GM19043 (cell line): Measurements from ENCODE around the gene RBM34.
"Not testable (repeated sequence)": the region's sequence is repeated elsewhere in the genome, so short reads cannot be mapped to it uniquely, and the experiment has no call there.

Source experiments
- ATAC-seq: cut with Tn5 transposase; IDR thresholded peaks from one replicate; pipeline ENCODE4 v1.9.1; 2021; ENCODE audit warnings: low read depth; ENCODE audit not compliant: unreplicated experiment

The RBM34 gene

GRCh38 chr1:235093013-235093695 is 67.9 kb downstream of the RBM34 start:
- ATAC-seq, result no peak

GRCh38 chr1:235092415-235092814 is 68.6 kb downstream of the RBM34 start:
- not testable (repeated sequence) for ATAC-seq

GRCh38 chr1:235092045-235092406 is 69.0 kb downstream of the RBM34 start:
- not testable (repeated sequence) for ATAC-seq

GRCh38 chr1:235091319-235092044 is 69.6 kb downstream of the RBM34 start:
- ATAC-seq, result not testable (repeated sequence)

GRCh38 chr1:235090406-235091069 is 70.5 kb downstream of the RBM34 start:
- ATAC-seq, result no peak

GRCh38 chr1:235088907-235089306 is 72.1 kb downstream of the RBM34 start:
- no peak for ATAC-seq

- no peak for ATAC-seq
Observed at GRCh38 chr1:235088430-235088829, 72.6 kb downstream of the RBM34 start.

- no peak for ATAC-seq
Observed at GRCh38 chr1:235087906-235088305, 73.1 kb downstream of the RBM34 start.

GRCh38 chr1:235085411-235086117 is 75.5 kb downstream of the RBM34 start:
- ATAC-seq, result not testable (repeated sequence)
